Hepatocyte (in vitro differentiated cells): ENCODE results near the gene TRAPPC6A. TPM values are rescaled to one million over a fixed set of nuclear protein-coding genes. Genes with fewer than 3 reads are reported as not detected.
A peak's percentile ranks its signal among the peaks of the same experiment; 100 is the strongest.

Experiments used
- DNase-seq: peaks from one replicate; pipeline ENCODE4 v3.0.0-alpha.2; 2016; ENCODE audit warnings: low spot score
- H2AFZ ChIP-seq: fragments of 200-600 bp; sonication (generic); 2 replicates; pipeline ENCODE4 v1.6.0; 2016; ENCODE audit warnings: antibody characterized with exemption, mild to moderate bottlenecking
- H3K27ac ChIP-seq: fragments of 200-600 bp; sonication (generic); 2 replicates; pipeline ENCODE4 v1.5.1; 2016; ENCODE audit warnings: mild to moderate bottlenecking
- H3K27me3 ChIP-seq: fragments of 200-600 bp; sonication (generic); 2 replicates; pipeline ENCODE4 v1.6.1; 2016
- H3K36me3 ChIP-seq: fragments of 200-600 bp; sonication (generic); replicated peaks from 2 replicates; pipeline ENCODE4 v1.5.1; 2016; ENCODE audit warnings: low read depth; ENCODE audit not compliant: insufficient read depth
- H3K4me1 ChIP-seq: fragments of 200-600 bp; sonication (generic); 2 replicates; pipeline ENCODE4 v1.5.1; 2016; ENCODE audit warnings: mild to moderate bottlenecking, moderate library complexity; ENCODE audit not compliant: insufficient read depth
- H3K4me2 ChIP-seq: fragments of 200-600 bp; sonication (generic); 2 replicates; pipeline ENCODE4 v1.6.0; 2016
- H3K4me3 ChIP-seq: fragments of 200-600 bp; sonication (generic); 2 replicates; pipeline ENCODE4 v1.5.1; 2016; ENCODE audit warnings: mild to moderate bottlenecking
- H3K79me2 ChIP-seq: fragments of 200-600 bp; sonication (generic); 2 replicates; pipeline ENCODE4 v1.6.0; 2017; ENCODE audit warnings: mild to moderate bottlenecking
- H3K9me2 ChIP-seq: fragments of 200-600 bp; sonication (generic); replicated peaks from 2 replicates; pipeline ENCODE4 v1.6.0; 2017; ENCODE audit warnings: mild to moderate bottlenecking; ENCODE audit not compliant: insufficient read depth
- H3K9me3 ChIP-seq: fragments of 200-600 bp; sonication (generic); 2 replicates; pipeline ENCODE4 v1.5.1; 2016; ENCODE audit warnings: low read depth, mild to moderate bottlenecking
- H4K20me1 ChIP-seq: fragments of 200-600 bp; sonication (generic); 2 replicates; pipeline ENCODE4 v1.6.0; 2016; ENCODE audit warnings: mild to moderate bottlenecking; ENCODE audit not compliant: insufficient read depth, poor library complexity, severe bottlenecking
- EZH2 ChIP-seq: fragments of 200-600 bp; sonication (generic); IDR thresholded peaks from 2 replicates; pipeline ENCODE4 v1.6.1; 2016; ENCODE audit warnings: antibody characterized with exemption, mild to moderate bottlenecking, borderline replicate concordance
- EZH2phosphoT487 ChIP-seq: fragments of 200-600 bp; sonication (generic); IDR thresholded peaks from one replicate; pipeline ENCODE4 v1.6.1; 2018; ENCODE audit warnings: antibody characterized with exemption, mild to moderate bottlenecking, low read depth, moderate library complexity; ENCODE audit not compliant: unreplicated experiment, severe bottlenecking
- WGBS: methylation state at CpG from one replicate; pipeline ENCODE4 v1.1.6; 2016; ENCODE audit warnings: low lambda C conversion rate; ENCODE audit errors: missing lambda C conversion rate; 5-methylcytosine and 5-hydroxymethylcytosine counted together
- polyA plus RNA-seq: library from polyadenylated mRNA; unstranded; fragments of >200 nt; fragmentation: Nextera tagmentation; extraction: Ambion mirVana; gene quantifications from 2 replicates; pipeline ENCODE4 v1.2.1, GENCODE V29; 2016
- total RNA-seq: library from RNA; depleted of rRNA; stranded (reverse); fragments of >200 nt; gene quantifications from 2 replicates; pipeline ENCODE4 v1.2.3, GENCODE V29; 2014
- TF ChIP-seq, protein P1 (sequence below): fragments of 200-600 bp; sonication (generic); IDR thresholded peaks from 2 replicates; pipeline ENCODE4 v1.5.1; 2016; ENCODE audit warnings: antibody characterized with exemption, mild to moderate bottlenecking; ENCODE audit not compliant: poor library complexity

TRAPPC6A gene
- total and polyA plus RNA-seq, 2 experiments from 2014 or later = 25.7 to 60.1 TPM

DNA sequence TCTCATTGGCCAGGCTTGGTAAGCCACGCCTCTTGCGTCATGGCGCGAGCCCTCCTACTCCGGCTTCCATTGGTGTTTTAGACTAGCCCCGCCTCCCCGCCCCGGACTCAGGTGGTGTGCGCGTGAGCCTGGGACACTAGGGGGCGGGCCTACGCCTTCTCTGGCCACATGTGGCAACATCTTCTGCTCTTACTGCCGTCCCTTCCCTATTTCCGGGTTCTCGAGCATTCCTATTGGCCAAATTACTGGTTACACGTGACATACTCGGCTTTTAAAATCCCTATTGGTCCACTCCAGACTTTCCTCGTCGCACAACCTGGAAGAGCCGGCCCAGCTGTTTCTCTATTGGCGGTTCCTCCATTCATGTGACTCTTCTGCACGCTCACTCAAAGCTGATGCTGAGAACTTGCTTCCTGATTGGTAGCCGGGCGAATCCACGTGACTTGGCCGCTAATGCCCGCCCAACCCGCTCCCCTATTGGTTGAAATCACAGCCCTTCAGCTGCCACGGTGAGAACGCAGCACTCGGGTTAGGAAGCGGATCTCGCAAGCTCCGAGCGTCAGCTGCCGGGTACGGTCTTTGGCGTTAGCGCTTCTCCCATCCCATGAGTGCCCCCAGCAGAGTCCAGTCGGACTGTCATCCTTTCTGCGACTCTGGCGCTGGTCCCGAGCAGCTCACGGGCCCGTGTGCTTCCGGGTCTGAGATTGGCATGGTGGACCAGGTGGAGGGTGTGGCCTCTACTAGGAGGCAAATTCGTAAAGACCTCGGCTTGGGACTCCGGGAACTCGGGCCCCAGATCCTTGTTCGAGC is 430 bp upstream of the TRAPPC6A start, which contains the start of gene BLOC1S3:
BLOC1S3 (plus strand) TSS at position 523 of the 810 bp plus-strand sequence. CDS start 513 bp downstream, outside the sequence.
- peak within 1 kb of the TSS; percentile 87 for H3K27ac ChIP-seq
- H4K20me1 ChIP-seq = no peaks in the 10 kb centered on the region
- H3K4me1 ChIP-seq = peaks cover 10% of the 10 kb centered on the region
- H3K9me3 ChIP-seq = no peaks in the 10 kb centered on the region
- 1% methylated on average over 51 of the region's 51 CpGs for WGBS
- no peaks in the 10 kb centered on the region for H3K9me2 ChIP-seq
- H3K4me2 ChIP-seq = peak within 1 kb of the TSS; percentile 95
- peak within 1 kb of the TSS; percentile 28 for H2AFZ ChIP-seq
- peak within 1 kb of the TSS; percentile 30 for H3K4me3 ChIP-seq
- peak; percentile 100 for DNase-seq
- H3K79me2 ChIP-seq = peaks cover 45% of the 10 kb centered on the region
- H3K36me3 ChIP-seq = no peaks in the 10 kb centered on the region
- H3K27me3 ChIP-seq = no peaks in the 10 kb centered on the region
- no peak for TF ChIP-seq EZH2phosphoT487
- TF ChIP-seq, protein P1, sequence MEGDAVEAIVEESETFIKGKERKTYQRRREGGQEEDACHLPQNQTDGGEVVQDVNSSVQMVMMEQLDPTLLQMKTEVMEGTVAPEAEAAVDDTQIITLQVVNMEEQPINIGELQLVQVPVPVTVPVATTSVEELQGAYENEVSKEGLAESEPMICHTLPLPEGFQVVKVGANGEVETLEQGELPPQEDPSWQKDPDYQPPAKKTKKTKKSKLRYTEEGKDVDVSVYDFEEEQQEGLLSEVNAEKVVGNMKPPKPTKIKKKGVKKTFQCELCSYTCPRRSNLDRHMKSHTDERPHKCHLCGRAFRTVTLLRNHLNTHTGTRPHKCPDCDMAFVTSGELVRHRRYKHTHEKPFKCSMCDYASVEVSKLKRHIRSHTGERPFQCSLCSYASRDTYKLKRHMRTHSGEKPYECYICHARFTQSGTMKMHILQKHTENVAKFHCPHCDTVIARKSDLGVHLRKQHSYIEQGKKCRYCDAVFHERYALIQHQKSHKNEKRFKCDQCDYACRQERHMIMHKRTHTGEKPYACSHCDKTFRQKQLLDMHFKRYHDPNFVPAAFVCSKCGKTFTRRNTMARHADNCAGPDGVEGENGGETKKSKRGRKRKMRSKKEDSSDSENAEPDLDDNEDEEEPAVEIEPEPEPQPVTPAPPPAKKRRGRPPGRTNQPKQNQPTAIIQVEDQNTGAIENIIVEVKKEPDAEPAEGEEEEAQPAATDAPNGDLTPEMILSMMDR = peak; percentile 40

DNA sequence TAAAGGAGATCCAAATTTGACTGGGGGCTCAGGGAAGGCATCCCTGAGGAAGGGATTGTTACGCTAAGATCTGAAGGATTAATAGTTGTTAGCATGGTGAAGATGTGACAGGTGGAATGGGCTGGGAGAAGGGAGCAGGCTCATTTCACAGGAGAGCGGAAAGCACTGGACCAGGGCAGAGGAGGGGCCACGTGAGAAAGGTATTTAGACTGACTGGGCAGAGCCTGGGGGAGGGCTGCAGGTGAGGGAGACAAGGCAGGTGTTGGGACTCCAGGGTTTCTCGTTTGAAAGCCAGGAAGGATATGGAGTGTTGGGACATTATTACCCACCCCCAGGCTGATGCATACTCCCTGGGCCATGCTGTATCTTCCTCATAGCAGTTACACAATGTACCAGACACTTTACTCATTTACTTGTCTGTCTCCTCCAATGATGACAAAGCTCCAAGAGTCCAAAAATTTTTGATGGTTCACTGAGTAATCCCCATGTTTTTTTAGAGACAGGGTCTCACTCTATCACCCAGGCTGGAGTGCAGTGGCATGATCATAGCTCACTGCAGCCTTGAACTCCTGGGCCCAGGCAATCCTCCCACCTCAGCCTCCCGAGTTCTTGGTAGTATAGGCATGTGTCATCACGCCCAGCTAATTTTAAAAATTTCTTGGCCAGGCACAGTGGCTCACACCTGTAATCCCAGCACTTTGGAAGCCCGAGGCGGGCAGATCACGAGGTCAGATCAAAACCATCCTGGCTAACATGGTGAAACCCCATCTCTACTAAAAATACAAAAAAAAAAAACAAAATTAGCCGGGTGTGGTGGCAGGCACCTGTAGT is 2.3 kb downstream of the TRAPPC6A start:
- H3K4me1 ChIP-seq = peaks cover 10% of the 10 kb centered on the region
- H3K4me2 ChIP-seq = no peak overlapping the region
- DNase-seq = no peak
- TF ChIP-seq EZH2 = no peak
- TF ChIP-seq, protein P1 = no peak
- TF ChIP-seq EZH2phosphoT487 = no peak
- no peak overlapping the region for H2AFZ ChIP-seq
- no peaks in the 10 kb centered on the region for H4K20me1 ChIP-seq
- H3K27ac ChIP-seq = no peak overlapping the region
- H3K9me2 ChIP-seq = no peaks in the 10 kb centered on the region
- H3K36me3 ChIP-seq = no peaks in the 10 kb centered on the region
- no peaks in the 10 kb centered on the region for H3K9me3 ChIP-seq
- WGBS = 89% methylated on average over 10 of the region's 10 CpGs
- peaks cover 25% of the 10 kb centered on the region for H3K79me2 ChIP-seq
- H3K4me3 ChIP-seq = no peak overlapping the region
- H3K27me3 ChIP-seq = no peaks in the 10 kb centered on the region

DNA sequence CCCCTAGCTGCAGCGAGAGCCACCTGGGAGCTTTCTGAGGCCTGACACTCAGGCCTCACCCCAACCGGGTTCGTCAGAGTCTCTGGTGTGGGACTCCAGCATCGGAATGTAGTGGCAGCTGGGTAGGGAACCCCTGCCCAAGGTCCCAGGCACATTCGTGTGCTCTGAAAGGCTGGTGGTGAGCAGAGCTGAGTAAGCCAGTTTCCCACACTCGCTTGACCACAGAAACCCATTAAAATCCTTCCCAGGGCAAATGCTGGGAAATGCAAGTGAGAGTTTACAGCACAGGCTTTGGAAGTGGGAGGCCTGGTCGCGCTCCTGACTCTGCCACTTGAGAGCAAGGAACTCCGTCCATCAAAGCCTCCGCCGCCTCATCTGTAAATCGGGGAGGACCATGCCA is 4.2 kb downstream of the TRAPPC6A start:
- Histone ChIP-seq H3K4me3 (no peak overlapping the region), H3K27ac (no peak overlapping the region), H3K36me3 (no peaks in the 10 kb centered on the region), H3K4me2 (no peak overlapping the region), H2AFZ (no peak overlapping the region), H3K9me2 (no peaks in the 10 kb centered on the region), H3K27me3 (no peaks in the 10 kb centered on the region), H4K20me1 (no peaks in the 10 kb centered on the region), H3K9me3 (no peaks in the 10 kb centered on the region), H3K79me2 (peaks cover 13% of the 10 kb centered on the region), H3K4me1 (peaks cover 7% of the 10 kb centered on the region)
- no peak for DNase-seq
- 87% methylated on average over 12 of the region's 12 CpGs for WGBS
- no peak for TF ChIP-seq EZH2phosphoT487
- no peak for TF ChIP-seq EZH2
- TF ChIP-seq, protein P1 = no peak
